AG09309 (cell line): ENCODE results near the gene WNT3A.
A peak's percentile ranks its signal among the peaks of the same experiment; 100 is the strongest.

Experiments used
- DNase-seq: peaks from one replicate; pipeline ENCODE4 v3.0.0-alpha.2; 2010; ENCODE audit warnings: low read depth
- H3K4me3 ChIP-seq: 2 replicates; pipeline ENCODE4 v1.5.1; 2011; ENCODE audit warnings: mild to moderate bottlenecking, low read depth, low read length, moderate library complexity; ENCODE audit not compliant: control insufficient read depth
- CTCF ChIP-seq: IDR thresholded peaks from 2 replicates; pipeline ENCODE4 v1.5.1; 2011; ENCODE audit warnings: mild to moderate bottlenecking, low read depth, low read length, inconsistent platforms; ENCODE audit not compliant: insufficient read depth, control insufficient read depth; ENCODE audit errors: missing control alignments

Gene WNT3A

GRCh38 chr1:227999056-227999930, 7.5 kb upstream of the WNT3A start:
- no peak overlapping the region for H3K4me3 ChIP-seq
- peak; percentile 93 for TF ChIP-seq CTCF
- DNase-seq = peak; percentile 25

GRCh38 chr1:228000416-228000815, 6.4 kb upstream of the WNT3A start:
- no peak overlapping the region for H3K4me3 ChIP-seq
- TF ChIP-seq CTCF = no peak

GRCh38 chr1:228000836-228001563, 5.8 kb upstream of the WNT3A start:
- DNase-seq = no peak
- no peak for TF ChIP-seq CTCF
- H3K4me3 ChIP-seq = no peak overlapping the region

More at GRCh38 chr1:228000416-228000815, 6.4 kb upstream of the WNT3A start:
- DNase-seq = no peak

- TF ChIP-seq CTCF = no peak
- no peak overlapping the region for H3K4me3 ChIP-seq
- DNase-seq = no peak
Observed at GRCh38 chr1:228001738-228002535, 4.9 kb upstream of the WNT3A start.

GRCh38 chr1:228002792-228003191, 4.0 kb upstream of the WNT3A start:
- no peak for TF ChIP-seq CTCF
- no peak overlapping the region for H3K4me3 ChIP-seq
- DNase-seq = no peak

- no peak for TF ChIP-seq CTCF
- DNase-seq = no peak
Observed at GRCh38 chr1:228003461-228004330, 3.1 kb upstream of the WNT3A start.

More at GRCh38 chr1:228003461-228004330, 3.1 kb upstream of the WNT3A start:
- H3K4me3 ChIP-seq = no peak overlapping the region
